ENCODE data around the gene ARID5A. TPM values are rescaled to one million over a fixed set of nuclear protein-coding genes. Genes with fewer than 3 reads are reported as not detected.

The ARID5A gene
- total RNA-seq, 1 experiment from 2014 or later, result 3.3 TPM

GRCh38 chr2:96591494-96591893, 54.9 kb downstream of the ARID5A start:
- 0 out of 2 replicates have a peak, but pooled peaks cover 1% of the 10 kb centered on the region for H3K36me3 ChIP-seq (ENCODE audit: control insufficient read depth, insufficient read depth, low read length)
- peaks cover 20% of the 10 kb centered on the region for H3K36me3 Mint-ChIP-seq (ENCODE audit: insufficient read depth, unreplicated experiment)
- no peak overlapping the region for H3K4me3 ChIP-seq (ENCODE audit: low read depth, low read length)
- no peak for TF ChIP-seq CTCF (IDR thresholded peaks at IDR 0.05; ENCODE audit: insufficient read depth in 1 of 2, low read depth in 1 of 2, low read length in 1 of 2, severe bottlenecking in 1 of 2, unreplicated experiment in 1 of 2)
- H3K27me3 ChIP-seq (replicated peaks; ENCODE audit: control insufficient read depth, insufficient read depth, low read length), result no peaks in the 10 kb centered on the region
- ChIA-PET CTCF (no interaction called here), POLR2A (no interaction called here)
- BruUV-seq (replicated peaks), result no TSS peak
- no peak for DNase-seq
- H3K4me1 ChIP-seq, result no peaks in the 10 kb centered on the region
- intact Hi-C loops (cut with micrococcal nuclease; ENCODE audit: unreplicated experiment), result no loop called here
- H3K27me3 Mint-ChIP-seq (ENCODE audit: insufficient read depth, unreplicated experiment), result no peaks in the 10 kb centered on the region
- H3K9me3 ChIP-seq, result no peaks in the 10 kb centered on the region
- no peaks in the 10 kb centered on the region for H3K9me3 Mint-ChIP-seq (ENCODE audit: unreplicated experiment)
- H3K4me1 Mint-ChIP-seq (ENCODE audit: low read depth, unreplicated experiment), result no peaks in the 10 kb centered on the region
- no peak overlapping the region for H3K27ac Mint-ChIP-seq (ENCODE audit: unreplicated experiment)
- H3K4me3 Mint-ChIP-seq (ENCODE audit: unreplicated experiment), result no peak overlapping the region

- no TSS peak for BruUV-seq (replicated peaks)
- Histone ChIP-seq H3K4me1 (no peaks in the 10 kb centered on the region), H3K9me3 (no peaks in the 10 kb centered on the region), H3K27me3 (replicated peaks; ENCODE audit: control insufficient read depth, insufficient read depth, low read length) (no peaks in the 10 kb centered on the region), H3K36me3 (ENCODE audit: control insufficient read depth, insufficient read depth, low read length) (0 out of 2 replicates have a peak, but pooled peaks cover 1% of the 10 kb centered on the region), H3K4me3 (ENCODE audit: low read depth, low read length) (no peak overlapping the region)
- H3K27ac Mint-ChIP-seq (ENCODE audit: unreplicated experiment), result no peak overlapping the region
- DNase-seq, result no peak
- H3K4me3 Mint-ChIP-seq (ENCODE audit: unreplicated experiment), result no peak overlapping the region
- H3K9me3 Mint-ChIP-seq (ENCODE audit: unreplicated experiment), result no peaks in the 10 kb centered on the region
- TF ChIP-seq CTCF (IDR thresholded peaks at IDR 0.05; ENCODE audit: insufficient read depth in 1 of 2, low read depth in 1 of 2, low read length in 1 of 2, severe bottlenecking in 1 of 2, unreplicated experiment in 1 of 2), result no peak
- ChIA-PET POLR2A (no interaction called here), CTCF (no interaction called here)
- peaks cover 40% of the 10 kb centered on the region for H3K36me3 Mint-ChIP-seq (ENCODE audit: insufficient read depth, unreplicated experiment)
- no peaks in the 10 kb centered on the region for H3K4me1 Mint-ChIP-seq (ENCODE audit: low read depth, unreplicated experiment)
- intact Hi-C loops (cut with micrococcal nuclease; ENCODE audit: unreplicated experiment), result no loop called here
- no peaks in the 10 kb centered on the region for H3K27me3 Mint-ChIP-seq (ENCODE audit: insufficient read depth, unreplicated experiment)
Observed at GRCh38 chr2:96594282-96594681, 57.7 kb downstream of the ARID5A start.

- 0 out of 2 replicates have a peak, but pooled peaks cover 1% of the 10 kb centered on the region for H3K36me3 ChIP-seq (ENCODE audit: control insufficient read depth, insufficient read depth, low read length)
- no peak overlapping the region for H3K4me3 ChIP-seq (ENCODE audit: low read depth, low read length)
- DNase-seq, result no peak
- no peaks in the 10 kb centered on the region for H3K27me3 ChIP-seq (replicated peaks; ENCODE audit: control insufficient read depth, insufficient read depth, low read length)
- H3K27ac Mint-ChIP-seq (ENCODE audit: unreplicated experiment), result no peak overlapping the region
- no TSS peak for BruUV-seq (replicated peaks)
- H3K9me3 Mint-ChIP-seq (ENCODE audit: unreplicated experiment), result no peaks in the 10 kb centered on the region
- peaks cover 41% of the 10 kb centered on the region for H3K36me3 Mint-ChIP-seq (ENCODE audit: insufficient read depth, unreplicated experiment)
- TF ChIP-seq CTCF (IDR thresholded peaks at IDR 0.05; ENCODE audit: insufficient read depth in 1 of 2, low read depth in 1 of 2, low read length in 1 of 2, severe bottlenecking in 1 of 2, unreplicated experiment in 1 of 2), result no peak
- ChIA-PET CTCF (no interaction called here), POLR2A (no interaction called here)
- H3K4me1 Mint-ChIP-seq (ENCODE audit: low read depth, unreplicated experiment), result no peaks in the 10 kb centered on the region
- no peaks in the 10 kb centered on the region for H3K27me3 Mint-ChIP-seq (ENCODE audit: insufficient read depth, unreplicated experiment)
- no peaks in the 10 kb centered on the region for H3K9me3 ChIP-seq
- intact Hi-C loops (cut with micrococcal nuclease; ENCODE audit: unreplicated experiment), result no loop called here
- no peaks in the 10 kb centered on the region for H3K4me1 ChIP-seq
- H3K4me3 Mint-ChIP-seq (ENCODE audit: unreplicated experiment), result no peak overlapping the region
Observed at GRCh38 chr2:96594691-96595152, 58.2 kb downstream of the ARID5A start.
